Measurements from ENCODE around the gene IKZF3. TPM values are rescaled to one million over a fixed set of nuclear protein-coding genes. Genes with fewer than 3 reads are reported as not detected.
A peak's percentile ranks its signal among the peaks of the same experiment; 100 is the strongest.

IKZF3 gene
- total RNA-seq, 2 donors from 2014 or later: 0.55 to 1.7 TPM

DNA sequence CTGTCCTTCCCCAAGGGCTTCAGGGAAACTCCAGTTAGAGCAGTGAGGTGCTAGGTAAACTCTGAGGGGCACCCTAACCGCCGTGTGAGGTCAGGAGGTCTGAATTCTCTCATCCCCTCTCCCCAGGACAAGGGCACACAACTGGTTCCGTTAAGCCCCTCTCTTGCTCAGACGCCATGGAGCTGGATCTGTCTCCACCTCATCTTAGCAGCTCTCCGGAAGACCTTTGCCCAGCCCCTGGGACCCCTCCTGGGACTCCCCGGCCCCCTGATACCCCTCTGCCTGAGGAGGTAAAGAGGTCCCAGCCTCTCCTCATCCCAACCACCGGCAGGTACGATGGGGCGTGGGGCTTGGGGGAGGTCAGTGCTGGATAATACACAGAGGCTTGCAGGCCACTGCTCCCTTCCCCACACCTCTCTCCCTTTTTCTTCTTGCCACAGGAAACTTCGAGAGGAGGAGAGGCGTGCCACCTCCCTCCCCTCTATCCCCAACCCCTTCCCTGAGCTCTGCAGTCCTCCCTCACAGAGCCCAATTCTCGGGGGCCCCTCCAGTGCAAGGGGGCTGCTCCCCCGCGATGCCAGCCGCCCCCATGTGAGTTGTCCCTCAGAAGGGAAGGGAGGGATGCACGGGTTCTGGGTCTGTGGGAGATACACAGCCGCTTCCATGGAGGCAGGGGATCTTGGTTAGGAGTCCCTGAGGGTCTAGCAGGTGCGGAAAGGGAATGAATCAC is 121.8 kb downstream of the IKZF3 start:
- 90% methylated on average over 17 of the region's 18 CpGs for WGBS
- Histone ChIP-seq H3K4me1 (replicated peaks) (peaks cover 8% of the 10 kb centered on the region), H3K36me3 (no peaks in the 10 kb centered on the region), H3K27me3 (replicated peaks; ENCODE audit: insufficient read depth) (no peaks in the 10 kb centered on the region), H3K27ac (no peak overlapping the region), H3K9me3 (no peaks in the 10 kb centered on the region), H3K4me3 (no peak overlapping the region)
- intact Hi-C loops (cut with DNase I): no loop called here
- no peak for DNase-seq (ENCODE audit: low spot score)
- TF ChIP-seq, protein P1, sequence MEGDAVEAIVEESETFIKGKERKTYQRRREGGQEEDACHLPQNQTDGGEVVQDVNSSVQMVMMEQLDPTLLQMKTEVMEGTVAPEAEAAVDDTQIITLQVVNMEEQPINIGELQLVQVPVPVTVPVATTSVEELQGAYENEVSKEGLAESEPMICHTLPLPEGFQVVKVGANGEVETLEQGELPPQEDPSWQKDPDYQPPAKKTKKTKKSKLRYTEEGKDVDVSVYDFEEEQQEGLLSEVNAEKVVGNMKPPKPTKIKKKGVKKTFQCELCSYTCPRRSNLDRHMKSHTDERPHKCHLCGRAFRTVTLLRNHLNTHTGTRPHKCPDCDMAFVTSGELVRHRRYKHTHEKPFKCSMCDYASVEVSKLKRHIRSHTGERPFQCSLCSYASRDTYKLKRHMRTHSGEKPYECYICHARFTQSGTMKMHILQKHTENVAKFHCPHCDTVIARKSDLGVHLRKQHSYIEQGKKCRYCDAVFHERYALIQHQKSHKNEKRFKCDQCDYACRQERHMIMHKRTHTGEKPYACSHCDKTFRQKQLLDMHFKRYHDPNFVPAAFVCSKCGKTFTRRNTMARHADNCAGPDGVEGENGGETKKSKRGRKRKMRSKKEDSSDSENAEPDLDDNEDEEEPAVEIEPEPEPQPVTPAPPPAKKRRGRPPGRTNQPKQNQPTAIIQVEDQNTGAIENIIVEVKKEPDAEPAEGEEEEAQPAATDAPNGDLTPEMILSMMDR (IDR thresholded peaks at IDR 0.05): no peak
- TF ChIP-seq POLR2AphosphoS5 (IDR thresholded peaks at IDR 0.05) (no peak), POLR2A (IDR thresholded peaks at IDR 0.05) (no peak)

DNA sequence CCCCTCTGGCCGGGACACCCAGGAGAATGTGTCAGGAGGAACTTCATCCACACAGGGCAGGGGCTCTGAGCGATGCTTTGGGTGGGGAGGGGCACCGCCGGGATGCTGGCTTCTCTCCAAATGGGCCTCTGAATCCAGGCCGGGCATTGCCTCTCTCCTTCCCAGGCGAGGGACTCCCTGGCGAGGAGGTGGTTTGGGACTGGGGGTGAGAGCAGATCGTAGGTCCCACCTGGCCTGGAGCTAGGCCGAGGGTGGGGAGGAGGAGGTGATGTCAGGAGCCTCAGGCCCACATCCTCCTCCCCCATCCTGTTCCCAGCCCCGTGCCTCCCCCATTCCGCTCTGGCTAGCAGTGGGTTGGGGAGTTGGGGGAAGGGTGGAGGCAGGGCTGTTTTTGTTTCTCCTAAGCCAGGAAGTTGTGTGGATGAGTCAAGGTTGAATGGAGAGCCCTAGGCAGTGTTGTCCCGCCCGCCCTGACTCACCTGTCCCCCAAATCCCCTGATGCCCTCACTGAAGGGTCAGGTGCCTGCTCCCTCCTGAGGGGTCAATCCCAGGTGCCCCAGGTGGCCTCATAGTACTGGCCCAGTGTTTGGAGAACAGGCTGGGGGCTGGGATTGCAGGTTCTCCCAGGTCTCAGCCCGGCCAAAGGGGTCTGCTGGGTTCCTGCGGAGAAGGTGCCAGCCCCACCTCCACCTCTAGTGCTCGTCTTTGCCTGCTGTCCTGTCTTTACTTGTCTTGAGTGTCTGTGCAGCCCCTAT is 123.6 kb downstream of the IKZF3 start:
- TF ChIP-seq, protein P1 (IDR thresholded peaks at IDR 0.05): no peak
- TF ChIP-seq POLR2AphosphoS5 (IDR thresholded peaks at IDR 0.05) (peak; percentile 59), POLR2A (IDR thresholded peaks at IDR 0.05) (peak; percentile 63)
- H3K4me1 ChIP-seq (replicated peaks): peaks cover 8% of the 10 kb centered on the region
- intact Hi-C loops (cut with DNase I): no loop called here
- H3K9me3 ChIP-seq: no peaks in the 10 kb centered on the region
- DNase-seq (ENCODE audit: low spot score): peak; percentile 62
- 33% methylated on average over 13 of the region's 16 CpGs for WGBS
- H3K27me3 ChIP-seq (replicated peaks; ENCODE audit: insufficient read depth): no peaks in the 10 kb centered on the region
- no peaks in the 10 kb centered on the region for H3K36me3 ChIP-seq
- peak overlapping the region; percentile 91 to 96 for H3K27ac ChIP-seq
- H3K4me3 ChIP-seq: peak overlapping the region in 1 of 2 donors; percentile 53

DNA sequence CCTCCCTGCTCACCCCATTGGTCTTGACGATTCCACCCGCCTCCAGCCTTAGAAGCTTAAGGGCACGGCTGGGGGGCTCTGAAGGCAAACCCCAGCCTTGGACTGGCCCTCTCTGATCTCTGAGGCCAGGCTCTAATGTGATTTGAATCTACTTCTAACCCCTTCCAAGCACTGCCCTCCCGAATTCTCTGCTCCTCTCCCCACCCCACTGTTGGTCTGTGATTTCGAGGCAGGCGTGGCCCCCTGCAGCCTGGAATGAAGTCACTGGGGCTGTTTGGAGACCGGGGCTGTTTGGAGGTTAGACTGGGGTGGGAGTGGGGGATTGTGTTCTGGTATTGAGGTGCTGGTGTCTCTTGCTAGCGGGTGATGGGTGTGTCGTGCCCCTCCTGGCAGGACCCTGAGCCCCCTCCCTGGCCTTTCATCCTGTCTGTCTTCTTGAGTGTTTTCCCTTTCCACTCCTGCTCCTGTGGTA is 124.2 kb downstream of the IKZF3 start:
- Histone ChIP-seq H3K4me1 (replicated peaks) (peaks cover 8% of the 10 kb centered on the region), H3K36me3 (no peaks in the 10 kb centered on the region), H3K27ac (peak overlapping the region; percentile 91 to 96), H3K4me3 (peak overlapping the region; percentile 41 to 53), H3K27me3 (replicated peaks; ENCODE audit: insufficient read depth) (no peaks in the 10 kb centered on the region), H3K9me3 (no peaks in the 10 kb centered on the region)
- intact Hi-C loops (cut with DNase I): no loop called here
- 26% methylated on average over 9 of the region's 9 CpGs for WGBS
- no peak for DNase-seq (ENCODE audit: low spot score)
- TF ChIP-seq POLR2A (IDR thresholded peaks at IDR 0.05): no peak

DNA sequence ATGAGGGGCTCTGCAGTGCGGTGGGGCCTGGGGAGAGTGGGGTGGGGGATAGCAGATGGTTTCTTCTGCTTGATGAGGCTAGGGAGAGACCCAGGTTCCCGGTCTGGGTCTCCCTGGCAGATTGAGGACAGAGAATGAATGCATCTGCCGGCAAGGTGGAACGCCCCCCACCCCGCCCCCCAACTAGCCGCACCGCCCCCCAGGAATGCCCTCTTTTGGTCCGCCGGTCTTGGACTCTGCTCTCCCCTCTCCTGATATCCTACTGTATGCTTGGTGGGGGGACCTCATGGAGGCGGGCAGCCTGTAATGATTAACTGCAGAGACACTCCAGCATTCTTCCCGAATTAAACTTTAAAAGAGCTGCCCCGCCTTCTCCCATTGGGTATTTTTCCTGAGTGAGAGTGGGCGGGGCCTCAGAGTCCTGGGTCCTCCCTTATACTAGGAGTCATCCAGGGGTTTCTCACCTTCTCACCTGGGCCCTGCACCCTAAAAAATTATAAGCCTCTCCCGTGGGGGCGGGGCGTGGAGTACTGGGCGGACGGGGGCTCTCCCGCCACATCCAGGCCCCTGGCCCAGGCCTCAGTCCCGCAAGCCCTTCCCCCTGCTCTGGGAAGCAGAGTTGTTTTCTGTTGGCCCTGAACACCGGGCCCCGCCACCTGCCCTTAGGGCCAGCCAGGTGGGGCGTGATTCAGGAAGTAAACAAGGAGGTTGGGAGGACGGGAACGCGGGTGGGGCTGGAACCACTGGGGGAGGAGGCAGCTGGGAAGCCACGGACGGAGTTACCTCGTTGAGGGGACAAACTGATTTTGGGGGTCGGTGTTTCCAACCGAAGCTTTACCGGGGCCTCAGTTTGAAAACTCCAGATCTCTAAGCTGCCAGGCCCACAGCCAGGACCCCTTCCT is 124.9 kb downstream of the IKZF3 start:
- intact Hi-C loops (cut with DNase I): no loop called here
- Histone ChIP-seq H3K27ac (peak overlapping the region; percentile 91 to 96), H3K36me3 (no peaks in the 10 kb centered on the region), H3K27me3 (replicated peaks; ENCODE audit: insufficient read depth) (no peaks in the 10 kb centered on the region), H3K9me3 (no peaks in the 10 kb centered on the region), H3K4me1 (replicated peaks) (peaks cover 8% of the 10 kb centered on the region), H3K4me3 (peak overlapping the region; percentile 41 to 53)
- peak; percentile 92 for TF ChIP-seq POLR2AphosphoS5 (IDR thresholded peaks at IDR 0.05)
- TF ChIP-seq, protein P1 (IDR thresholded peaks at IDR 0.05): peak in 2 of 4 experiments; percentile 8 to 18
- peak; percentile 69 for TF ChIP-seq POLR2A (IDR thresholded peaks at IDR 0.05)
- WGBS: 4% methylated on average over 32 of the region's 32 CpGs
- DNase-seq (ENCODE audit: low spot score): peak; percentile 89

DNA sequence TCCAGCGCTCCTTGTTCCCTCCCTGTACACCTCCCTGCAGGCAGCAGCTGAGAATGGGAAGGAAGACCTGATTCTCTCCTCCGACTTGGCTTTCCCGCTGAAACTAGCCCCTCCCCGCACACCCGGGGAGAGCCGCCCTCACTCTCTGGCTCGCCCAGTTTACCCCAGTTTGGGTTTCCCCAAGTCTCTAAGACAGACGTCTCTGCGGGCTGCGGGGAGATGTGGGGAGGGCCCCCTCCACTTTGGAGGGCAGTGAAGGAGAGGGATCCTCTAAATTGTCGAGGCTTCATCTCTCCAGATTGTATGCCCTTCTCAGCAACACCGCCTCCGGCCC is 125.6 kb downstream of the IKZF3 start:
- H3K9me3 ChIP-seq: no peaks in the 10 kb centered on the region
- DNase-seq (ENCODE audit: low spot score): peak; percentile 74
- H3K27me3 ChIP-seq (replicated peaks; ENCODE audit: insufficient read depth): no peaks in the 10 kb centered on the region
- TF ChIP-seq POLR2A (IDR thresholded peaks at IDR 0.05): peak; percentile 10
- peak; percentile 49 for TF ChIP-seq POLR2AphosphoS5 (IDR thresholded peaks at IDR 0.05)
- TF ChIP-seq, protein P1 (IDR thresholded peaks at IDR 0.05): no peak
- H3K36me3 ChIP-seq: no peaks in the 10 kb centered on the region
- intact Hi-C loops (cut with DNase I): no loop called here
- H3K4me3 ChIP-seq: peak overlapping the region; percentile 41 to 53
- H3K4me1 ChIP-seq (replicated peaks): peaks cover 8% of the 10 kb centered on the region
- WGBS: 2% methylated on average over 13 of the region's 13 CpGs
- peak overlapping the region; percentile 91 to 96 for H3K27ac ChIP-seq
